ENCODE measurements around the gene PPP2R2C. TPM values are rescaled to one million over a fixed set of nuclear protein-coding genes. Genes with fewer than 3 reads are reported as not detected.
A peak's percentile ranks its signal among the peaks of the same experiment; 100 is the strongest.

Gene PPP2R2C
- total and polyA plus RNA-seq, 10 of the 15 experiments (the other 5 are each of a cell fraction or from before 2014, with no cell fraction given), result 0.13 to 0.15 TPM; not detected in 8

GRCh38 chr4:6403400-6403685 lies 69.1 kb downstream of the PPP2R2C start:
- Histone ChIP-seq H3K4me3 (no peak overlapping the region), H3K9ac (ENCODE audit: control insufficient read depth, insufficient read depth, low read length) (no peak overlapping the region), H3K27me3 (replicated peaks in 1 of 2; ENCODE audit: control insufficient read depth in 2 of 2, insufficient read depth in 2 of 2, low read length in 1 of 2) (no peaks in the 10 kb centered on the region; a peak in 2 of 4 replicates), H3K79me2 (ENCODE audit: control insufficient read depth, insufficient read depth, low read length) (no peaks in the 10 kb centered on the region), H4K20me1 (ENCODE audit: control insufficient read depth, insufficient read depth) (no peaks in the 10 kb centered on the region), H3K4me2 (ENCODE audit: control insufficient read depth, insufficient read depth) (no peak overlapping the region), H3K9me3 (replicated peaks; ENCODE audit: control insufficient read depth, insufficient read depth, low read length) (no peaks in the 10 kb centered on the region), H3K4me1 (ENCODE audit: control insufficient read depth, insufficient read depth, low read length) (no peaks in the 10 kb centered on the region), H2AFZ (ENCODE audit: control insufficient read depth, low read depth, low read length) (no peak overlapping the region), H3K36me3 (ENCODE audit: control insufficient read depth in 2 of 2, insufficient read depth in 2 of 2, low read length in 1 of 2) (no peaks in the 10 kb centered on the region), H3K27ac (ENCODE audit: control insufficient read depth, insufficient read depth) (no peak overlapping the region)
- CTCF ChIA-PET, result no interaction called here
- intact Hi-C loops (cut with micrococcal nuclease; ENCODE audit: unreplicated experiment) (no loop called here), in situ Hi-C loops (cut with MboI) (no loop called here)
- RAD21 ChIA-PET (ENCODE audit: unreplicated experiment), result no interaction called here
- POLR2A ChIA-PET, result no interaction called here
- under 1% methylated on average over 7 of the region's 7 CpGs for WGBS (ENCODE audit: insufficient coverage, insufficient replicate concordance, low lambda C conversion rate, missing lambda C conversion rate)
- SMC1A ChIA-PET (ENCODE audit: uncharacterized antibody, unreplicated experiment), result no interaction called here
- ATAC-seq, result no peak
- FAIRE-seq, result no peak
- no TSS peak for BruUV-seq (replicated peaks)
- TF ChIP-seq SUZ12 (IDR thresholded peaks at IDR 0.05; ENCODE audit: unreplicated experiment), result no peak
- no peak for DNase-seq (ENCODE audit: low read depth, low spot score)

GRCh38 chr4:6402566-6403399 lies 69.6 kb downstream of the PPP2R2C start:
- intact Hi-C loops (cut with micrococcal nuclease; ENCODE audit: unreplicated experiment) (no loop called here), in situ Hi-C loops (cut with MboI) (no loop called here)
- no peak overlapping the region for H3K9ac ChIP-seq (ENCODE audit: control insufficient read depth, insufficient read depth, low read length)
- no peaks in the 10 kb centered on the region for H4K20me1 ChIP-seq (ENCODE audit: control insufficient read depth, insufficient read depth)
- no peaks in the 10 kb centered on the region for H3K36me3 ChIP-seq (ENCODE audit: control insufficient read depth in 2 of 2, insufficient read depth in 2 of 2, low read length in 1 of 2)
- WGBS (ENCODE audit: insufficient coverage, insufficient replicate concordance, low lambda C conversion rate, missing lambda C conversion rate), result 31% methylated on average over 18 of the region's 18 CpGs
- ChIA-PET RAD21 (ENCODE audit: unreplicated experiment) (no interaction called here), POLR2A (no interaction called here), CTCF (no interaction called here), SMC1A (ENCODE audit: uncharacterized antibody, unreplicated experiment) (no interaction called here)
- H3K9me3 ChIP-seq (replicated peaks; ENCODE audit: control insufficient read depth, insufficient read depth, low read length), result no peaks in the 10 kb centered on the region
- no peak overlapping the region for H3K4me2 ChIP-seq (ENCODE audit: control insufficient read depth, insufficient read depth)
- no peak overlapping the region for H2AFZ ChIP-seq (ENCODE audit: control insufficient read depth, low read depth, low read length)
- H3K27ac ChIP-seq (ENCODE audit: control insufficient read depth, insufficient read depth), result no peak overlapping the region
- ATAC-seq, result no peak
- TF ChIP-seq JUND (IDR thresholded peaks at IDR 0.05; ENCODE audit: low read depth, low read length) (no peak), SUZ12 (IDR thresholded peaks at IDR 0.05; ENCODE audit: unreplicated experiment) (no peak), MEF2B (IDR thresholded peaks at IDR 0.05; ENCODE audit: partially characterized antibody, poor library complexity, severe bottlenecking) (no peak), CTCF (IDR thresholded peaks at IDR 0.05 in 2 of 3, conservative IDR thresholded peaks at IDR 0.05 in 1 of 3; ENCODE audit: control insufficient read depth in 2 of 3, extremely low read depth in 1 of 3, insufficient read depth in 1 of 3, low read depth in 3 of 3, low read length in 3 of 3) (peak in 1 of 3 experiments; percentile 6; a peak in 1 of 6 replicates)
- no peaks in the 10 kb centered on the region for H3K79me2 ChIP-seq (ENCODE audit: control insufficient read depth, insufficient read depth, low read length)
- FAIRE-seq, result no peak
- BruUV-seq (replicated peaks), result no TSS peak
- no peaks in the 10 kb centered on the region for H3K4me1 ChIP-seq (ENCODE audit: control insufficient read depth, insufficient read depth, low read length)
- no peak overlapping the region for H3K4me3 ChIP-seq
- no peaks in the 10 kb centered on the region; a peak in 1 of 4 replicates for H3K27me3 ChIP-seq (replicated peaks in 1 of 2; ENCODE audit: control insufficient read depth in 2 of 2, insufficient read depth in 2 of 2, low read length in 1 of 2)
- no peak for DNase-seq (ENCODE audit: low read depth, low spot score)

Data from GM12878 (cell line).